ENCODE results near the gene PSMD9. TPM values are rescaled to one million over a fixed set of nuclear protein-coding genes. Genes with fewer than 3 reads are reported as not detected.

Gene PSMD9
- total RNA-seq, 1 experiment from 2014 or later = 39.9 TPM

DNA sequence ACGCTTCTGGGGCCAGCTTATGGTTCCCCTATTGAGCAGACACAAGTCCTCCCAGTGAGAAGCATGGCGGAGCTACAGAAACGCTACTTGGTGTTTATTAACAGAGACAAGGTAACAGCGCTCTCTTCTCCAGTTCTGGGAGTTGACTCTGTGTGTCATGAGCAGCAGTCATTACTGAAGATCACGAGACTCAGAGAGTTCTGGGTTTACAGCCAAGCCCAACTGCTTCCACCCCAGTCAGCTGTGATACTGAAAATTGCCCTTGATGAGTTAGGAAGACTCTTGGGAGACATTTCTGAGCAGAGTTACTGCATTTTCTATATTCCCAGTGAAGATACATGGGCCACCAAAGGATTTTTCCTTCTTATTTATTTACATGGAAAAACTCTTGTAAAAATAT is 78.4 kb downstream of the PSMD9 start:
- Histone ChIP-seq H2BK15ac (ENCODE audit: low read depth, low read length) (no peak overlapping the region), H3K23ac (ENCODE audit: insufficient read length, low read depth, low read length) (no peak overlapping the region), H2AK5ac (ENCODE audit: insufficient read length, low read length) (no peak overlapping the region), H3K79me2 (ENCODE audit: insufficient read depth, low read length) (no peaks in the 10 kb centered on the region), H3K79me1 (ENCODE audit: insufficient read depth, low read depth, low read length, poor library complexity, severe bottlenecking) (no peaks in the 10 kb centered on the region), H3K14ac (ENCODE audit: insufficient read depth, low read length) (no peak overlapping the region), H4K91ac (ENCODE audit: insufficient read length, low read depth, low read length) (no peak overlapping the region), H3K4ac (ENCODE audit: low read depth, low read length) (no peak overlapping the region), H3K18ac (ENCODE audit: insufficient read length, low read depth, low read length) (no peak overlapping the region), H3T11ph (ENCODE audit: low read length) (no peak overlapping the region), H3K9me3 (ENCODE audit: control insufficient read depth, low read depth, low read length) (no peaks in the 10 kb centered on the region), H3K9ac (ENCODE audit: extremely low read depth, insufficient read length, low read length) (no peak overlapping the region), H2BK12ac (ENCODE audit: insufficient read length, low read depth, low read length) (no peak overlapping the region), H2BK5ac (ENCODE audit: insufficient read length, low read length) (no peak overlapping the region), H4K5ac (ENCODE audit: insufficient read length, low read depth, low read length) (no peak overlapping the region), H4K8ac (replicated peaks; ENCODE audit: insufficient read length, low read depth, low read length) (no peak overlapping the region), H2BK120ac (ENCODE audit: low read depth, low read length, poor library complexity, severe bottlenecking) (no peak overlapping the region), H3K27ac (ENCODE audit: insufficient read length, low read depth, low read length) (no peak overlapping the region), H2AFZ (ENCODE audit: low read length) (no peak overlapping the region), H3K4me1 (ENCODE audit: insufficient read depth, low read length) (no peaks in the 10 kb centered on the region), H4K20me1 (ENCODE audit: control insufficient read depth, insufficient read depth, insufficient read length) (no peaks in the 10 kb centered on the region), H2BK20ac (ENCODE audit: low read depth, low read length, poor library complexity, severe bottlenecking) (no peak overlapping the region), H3K23me2 (ENCODE audit: insufficient read length, low read depth, low read length, poor library complexity, severe bottlenecking) (no peaks in the 10 kb centered on the region), H3K4me2 (ENCODE audit: insufficient read depth, insufficient read length, low read length) (no peak overlapping the region), H3K56ac (ENCODE audit: insufficient read length, low read depth, low read length) (no peak overlapping the region), H3K27me3 (ENCODE audit: insufficient read depth, low read length) (no peaks in the 10 kb centered on the region)
- DNase-seq = no peak
- Mint-ChIP-seq H3K36me3 (ENCODE audit: insufficient read depth in 1 of 3, low read depth in 3 of 3) (peaks cover under 1 to 4% (median 1%) of the 10 kb centered on the region in 3 experiments; a peak in 4 of 7 replicates), H3K27me3 (ENCODE audit: low read depth) (peaks cover under 1% of the 10 kb centered on the region; the same call in 1 of the 2 replicates), H3K4me1 (peaks cover 0 to 7% of the 10 kb centered on the region in 2 experiments; a peak in 1 of 4 replicates), H3K27ac (no peak overlapping the region; a peak in 1 of 7 replicates), H3K9me3 (peaks cover 1 to 2% of the 10 kb centered on the region in 2 experiments), H3K4me3 (no peak overlapping the region)
- no CpG with 5 or more reads among the region's 5 CpGs for WGBS (ENCODE audit: extremely low coverage, insufficient read length, low lambda C conversion rate)
- TF ChIP-seq, protein P1, sequence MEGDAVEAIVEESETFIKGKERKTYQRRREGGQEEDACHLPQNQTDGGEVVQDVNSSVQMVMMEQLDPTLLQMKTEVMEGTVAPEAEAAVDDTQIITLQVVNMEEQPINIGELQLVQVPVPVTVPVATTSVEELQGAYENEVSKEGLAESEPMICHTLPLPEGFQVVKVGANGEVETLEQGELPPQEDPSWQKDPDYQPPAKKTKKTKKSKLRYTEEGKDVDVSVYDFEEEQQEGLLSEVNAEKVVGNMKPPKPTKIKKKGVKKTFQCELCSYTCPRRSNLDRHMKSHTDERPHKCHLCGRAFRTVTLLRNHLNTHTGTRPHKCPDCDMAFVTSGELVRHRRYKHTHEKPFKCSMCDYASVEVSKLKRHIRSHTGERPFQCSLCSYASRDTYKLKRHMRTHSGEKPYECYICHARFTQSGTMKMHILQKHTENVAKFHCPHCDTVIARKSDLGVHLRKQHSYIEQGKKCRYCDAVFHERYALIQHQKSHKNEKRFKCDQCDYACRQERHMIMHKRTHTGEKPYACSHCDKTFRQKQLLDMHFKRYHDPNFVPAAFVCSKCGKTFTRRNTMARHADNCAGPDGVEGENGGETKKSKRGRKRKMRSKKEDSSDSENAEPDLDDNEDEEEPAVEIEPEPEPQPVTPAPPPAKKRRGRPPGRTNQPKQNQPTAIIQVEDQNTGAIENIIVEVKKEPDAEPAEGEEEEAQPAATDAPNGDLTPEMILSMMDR (conservative IDR thresholded peaks at IDR 0.05) = no peak

Other genes with a start within 250 kb of the PSMD9 start
- gene MORN3, start 219.1 kb upstream of the PSMD9 start, total RNA-seq (2021) = 0.24 and 0.37 TPM in 2 replicates
- 21.9 and 25.8 TPM in 2 replicates for gene TMEM120B, start 176.0 kb upstream of the PSMD9 start, total RNA-seq (2021)
- gene RHOF, start 95.1 kb upstream of the PSMD9 start, total RNA-seq (2021) = 29.1 and 29.3 TPM in 2 replicates
- 38.2 and 40.4 TPM in 2 replicates for gene SETD1B, start 84.8 kb upstream of the PSMD9 start, total RNA-seq (2021)
- gene HPD, start 29.9 kb upstream of the PSMD9 start, total RNA-seq (2021) = 0.22 TPM in 1 of 2 replicates, not detected in the other
- gene CFAP251, start 29.8 kb downstream of the PSMD9 start, total RNA-seq (2021) = 0.81 and 0.97 TPM in 2 replicates
- 17.8 and 18.2 TPM in 2 replicates for gene BCL7A, start 133.1 kb downstream of the PSMD9 start, total RNA-seq (2021)
- gene MLXIP, start 190.0 kb downstream of the PSMD9 start, total RNA-seq (2021) = 28.6 and 32.4 TPM in 2 replicates

Measured in H9 (cell line).